IMR-90 (cell line): ENCODE measurements around the gene ZC3H15. TPM values are rescaled to one million over a fixed set of nuclear protein-coding genes. Genes with fewer than 3 reads are reported as not detected.

ENCODE experiments used
- ATAC-seq: fragments of 200-7000 bp; cut with Tn5 transposase; 2 replicates; pipeline ENCODE4 v1.9.1; 2020; ENCODE audit warnings: low read depth, mild to moderate bottlenecking, moderate library complexity
- BruUV-seq: library from RNA; stranded (reverse); fragments of 400-500 nt; replicated peaks from 2 replicates; lab custom pipeline; 2021; lab: Mats Ljungman, UMichigan
- CTCF ChIA-PET: fragments of 300-600 bp; formaldehyde crosslinking; extraction: SDS; loops from one replicate; lab custom pipeline; 2021; ENCODE audit warnings: antibody characterized with exemption; lab: Yijun Ruan, JAX
- POLR2A ChIA-PET: fragments of 300-600 bp; sonication (Branson Sonifier 250); formaldehyde crosslinking; loops from one replicate; lab custom pipeline; 2022; ENCODE audit warnings: antibody characterized with exemption; ENCODE audit not compliant: unreplicated experiment; lab: Charles Lee
- DNase-seq: peaks from one replicate; pipeline ENCODE4 v3.0.0; 2013
- H2AFZ ChIP-seq: replicated peaks from 2 replicates; pipeline ENCODE3; 2013; ENCODE audit warnings: low read length, mild to moderate bottlenecking; ENCODE audit not compliant: poor library complexity
- H2AK5ac ChIP-seq: 2 replicates; pipeline ENCODE4 v1.6.1; 2013; ENCODE audit warnings: low read depth, low read length, inconsistent platforms
- H2AK9ac ChIP-seq: replicated peaks from 2 replicates; pipeline ENCODE3; 2013; ENCODE audit warnings: mild to moderate bottlenecking, low read depth, low read length, moderate library complexity; ENCODE audit not compliant: poor library complexity
- H2BK120ac ChIP-seq: 2 replicates; pipeline ENCODE4 v1.6.1; 2013; ENCODE audit warnings: low read depth, low read length, inconsistent platforms
- H2BK15ac ChIP-seq: 3 replicates; pipeline ENCODE4 v1.6.1; 2013; ENCODE audit warnings: low read depth, low read length, inconsistent platforms
- H2BK20ac ChIP-seq: 2 replicates; pipeline ENCODE4 v1.6.1; 2013; ENCODE audit warnings: low read depth, mild to moderate bottlenecking, inconsistent platforms, low read length, moderate library complexity
- H2BK5ac ChIP-seq: 2 replicates; pipeline ENCODE4 v1.6.1; 2013; ENCODE audit warnings: mild to moderate bottlenecking, low read depth, low read length, inconsistent platforms; ENCODE audit not compliant: poor library complexity, severe bottlenecking
- H3K14ac ChIP-seq: replicated peaks from 2 replicates; pipeline ENCODE4 v1.6.1; 2013; ENCODE audit warnings: low read depth, low read length, inconsistent platforms
- H3K18ac ChIP-seq: 2 replicates; pipeline ENCODE4 v1.6.1; 2013; ENCODE audit warnings: low read depth, low read length, control low read depth
- H3K23ac ChIP-seq: 2 replicates; pipeline ENCODE4 v1.6.1; 2013; ENCODE audit warnings: low read depth, low read length, inconsistent platforms
- H3K27ac ChIP-seq: 2 replicates; pipeline ENCODE4 v1.5.1; 2013; ENCODE audit warnings: mild to moderate bottlenecking, control low read depth, low read length; ENCODE audit not compliant: insufficient read depth
- H3K27me3 ChIP-seq: 2 replicates; pipeline ENCODE4 v1.6.1; 2013; ENCODE audit warnings: low read length; ENCODE audit not compliant: control insufficient read depth, insufficient read depth
- H3K36me3 ChIP-seq: 2 replicates; pipeline ENCODE4 v1.6.1; 2013; ENCODE audit warnings: low read length, mixed read lengths; ENCODE audit not compliant: control insufficient read depth, insufficient read depth
- H3K4ac ChIP-seq: 2 replicates; pipeline ENCODE4 v1.6.1; 2013; ENCODE audit warnings: low read depth, low read length, inconsistent platforms
- H3K4me1 ChIP-seq: 2 replicates; pipeline ENCODE4 v1.6.1; 2013; ENCODE audit warnings: low read length, mixed read lengths; ENCODE audit not compliant: control insufficient read depth, insufficient read depth
- H3K4me2 ChIP-seq: 2 replicates; pipeline ENCODE4 v1.6.1; 2013; ENCODE audit warnings: low read depth, mild to moderate bottlenecking, control low read depth, low read length, moderate library complexity
- H3K4me3 ChIP-seq: 2 replicates; pipeline ENCODE4 v1.5.1; 2013; ENCODE audit warnings: low read depth, mild to moderate bottlenecking, control low read depth, low read length, moderate library complexity; ENCODE audit not compliant: insufficient read depth
- H3K56ac ChIP-seq: 2 replicates; pipeline ENCODE4 v1.6.1; 2013; ENCODE audit warnings: low read length, inconsistent platforms; ENCODE audit not compliant: insufficient read depth; ENCODE audit errors: extremely low read depth
- H3K79me1 ChIP-seq, 2 experiments: 2 replicates each; pipeline ENCODE4 v1.6.1; 2013; ENCODE audit warnings: low read length in 2 of 2, inconsistent platforms in 1 of 2, low read depth in 1 of 2
- H3K9ac ChIP-seq: 2 replicates; pipeline ENCODE4 v1.6.1; 2013; ENCODE audit warnings: low read depth, low read length, control low read depth
- H3K9me1 ChIP-seq: 2 replicates; pipeline ENCODE4 v1.6.1; 2013; ENCODE audit warnings: low read length, inconsistent platforms; ENCODE audit not compliant: insufficient read depth
- H3K9me3 ChIP-seq: 2 replicates; pipeline ENCODE4 v1.6.1; 2013; ENCODE audit warnings: low read length; ENCODE audit not compliant: control insufficient read depth, insufficient read depth
- H4K20me1 ChIP-seq: 2 replicates; pipeline ENCODE4 v1.6.1; 2013; ENCODE audit warnings: low read length, inconsistent platforms; ENCODE audit not compliant: insufficient read depth
- H4K5ac ChIP-seq: 2 replicates; pipeline ENCODE4 v1.6.1; 2013; ENCODE audit warnings: mild to moderate bottlenecking, low read depth, low read length, control low read depth
- H4K8ac ChIP-seq, 2 experiments: 2 replicates each; pipeline ENCODE4 v1.6.1; 2013; ENCODE audit warnings: low read depth in 2 of 2, low read length in 2 of 2, control low read depth in 1 of 2, inconsistent platforms in 1 of 2
- H4K91ac ChIP-seq: 2 replicates; pipeline ENCODE4 v1.6.1; 2013; ENCODE audit warnings: low read depth, low read length, inconsistent platforms; ENCODE audit not compliant: insufficient read depth
- MXI1 ChIP-seq: IDR thresholded peaks from 2 replicates; pipeline ENCODE4 v1.6.1; 2012; ENCODE audit warnings: low read depth, mild to moderate bottlenecking, low read length, moderate library complexity, borderline replicate concordance
- RCOR1 ChIP-seq: IDR thresholded peaks from 2 replicates; pipeline ENCODE4 v1.6.1; 2012; ENCODE audit warnings: mild to moderate bottlenecking, low read length, improper control_type of control experiment; ENCODE audit not compliant: insufficient replicate concordance
- WGBS, 2 experiments: methylation state at CpG; one replicate each; pipeline versions ENCODE4 v1.1.5 to v1.1.7; 2013; ENCODE audit warnings: missing lambda C conversion rate in 2 of 2; ENCODE audit not compliant: insufficient read length in 1 of 2; ENCODE audit errors: extremely low coverage in 2 of 2; 5-methylcytosine and 5-hydroxymethylcytosine counted together
- dilution Hi-C: fragments of 300-500 bp; cut with HindIII; formaldehyde crosslinking; loops from one replicate; pipeline ENCODE4 v1.14.3; 2018; ENCODE audit warnings: low sequenced_read_pairs; ENCODE audit not compliant: unreplicated experiment
- in situ Hi-C: fragments of 300-500 bp; cut with MboI; formaldehyde crosslinking; loops from 3 replicates; pipeline ENCODE4 v1.14.3; 2019; ENCODE audit warnings: low sequenced_read_pairs, inconsistent platforms, mixed read lengths
- intact Hi-C: fragments of 100-400 bp; cut with micrococcal nuclease; formaldehyde crosslinking; loops from 2 replicates; pipeline ENCODE4 v1.10.0; 2022
- polyA plus RNA-seq, 3 experiments: library from polyadenylated mRNA; depleted of rRNA; stranded (reverse); fragments of >200 nt; gene quantifications; 2 replicates each; pipeline ENCODE4 v1.2.3, GENCODE V29; 2012; ENCODE audit warnings: low replicate concordance in 1 of 3
- total RNA-seq: library from RNA; depleted of rRNA; stranded (reverse); fragments of >200 nt; gene quantifications from 2 replicates; pipeline ENCODE4 v1.2.3, GENCODE V29; 2012
- TF ChIP-seq, protein P1 (sequence below): fragments of 150-350 bp; IDR thresholded peaks from 2 replicates; pipeline ENCODE4 v1.6.1; 2017; ENCODE audit warnings: mild to moderate bottlenecking, antibody characterized with exemption, low read length, low read depth

Gene ZC3H15
- total and polyA plus RNA-seq, 2 of the 4 experiments (the other 2 are of a cell fraction), result 22.9 to 47.4 TPM

DNA sequence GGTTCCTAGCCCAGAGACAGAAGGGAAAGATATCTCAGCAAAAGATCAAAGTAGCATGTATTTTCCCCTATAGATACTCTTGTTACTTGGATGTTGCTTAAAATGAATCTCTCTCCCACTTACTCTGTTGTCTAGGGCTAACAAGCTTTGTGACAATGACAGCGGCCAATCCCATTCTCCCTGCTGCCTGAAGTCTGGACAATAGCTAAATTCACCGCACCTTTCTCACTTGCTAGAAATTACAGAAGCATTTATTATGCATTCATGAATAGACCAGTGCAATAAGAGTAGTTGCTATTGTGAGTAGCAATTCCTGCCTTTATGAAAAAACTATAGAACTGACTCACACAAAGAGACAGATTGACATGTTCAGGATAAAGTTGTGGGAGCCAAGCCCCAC lies 42.2 kb upstream of the ZC3H15 start:
- in situ Hi-C loops (no loop called here), intact Hi-C loops (no loop called here), dilution Hi-C loops (no loop called here)
- H2BK20ac ChIP-seq, result no peak overlapping the region
- no peak overlapping the region for H4K8ac ChIP-seq
- no peak overlapping the region for H2AK5ac ChIP-seq
- H4K5ac ChIP-seq, result no peak overlapping the region
- no peak overlapping the region for H3K4me3 ChIP-seq
- H3K9me1 ChIP-seq, result no peaks in the 10 kb centered on the region; the same call in 1 of the 2 replicates
- no peak overlapping the region for H3K56ac ChIP-seq
- H3K4me1 ChIP-seq, result no peaks in the 10 kb centered on the region
- H4K20me1 ChIP-seq, result no peaks in the 10 kb centered on the region
- WGBS, 2 experiments, result no CpG with 5 or more reads among the region's 2 CpGs
- no peaks in the 10 kb centered on the region for H3K27me3 ChIP-seq
- H3K18ac ChIP-seq, result no peak overlapping the region
- BruUV-seq, result no TSS peak
- ChIA-PET CTCF (no interaction called here), POLR2A (no interaction called here)
- H3K4me2 ChIP-seq, result no peak overlapping the region
- no peak overlapping the region for H2AFZ ChIP-seq
- no peak overlapping the region for H4K91ac ChIP-seq
- DNase-seq (no peak), ATAC-seq (no peak)
- no peak overlapping the region for H2AK9ac ChIP-seq
- no peak overlapping the region for H3K14ac ChIP-seq
- H3K9me3 ChIP-seq, result no peaks in the 10 kb centered on the region
- H2BK5ac ChIP-seq, result no peak overlapping the region
- H3K9ac ChIP-seq, result no peak overlapping the region
- no peaks in the 10 kb centered on the region for H3K79me1 ChIP-seq
- no peak overlapping the region for H2BK120ac ChIP-seq
- no peaks in the 10 kb centered on the region for H3K36me3 ChIP-seq
- no peak overlapping the region for H3K4ac ChIP-seq
- TF ChIP-seq, protein P1, sequence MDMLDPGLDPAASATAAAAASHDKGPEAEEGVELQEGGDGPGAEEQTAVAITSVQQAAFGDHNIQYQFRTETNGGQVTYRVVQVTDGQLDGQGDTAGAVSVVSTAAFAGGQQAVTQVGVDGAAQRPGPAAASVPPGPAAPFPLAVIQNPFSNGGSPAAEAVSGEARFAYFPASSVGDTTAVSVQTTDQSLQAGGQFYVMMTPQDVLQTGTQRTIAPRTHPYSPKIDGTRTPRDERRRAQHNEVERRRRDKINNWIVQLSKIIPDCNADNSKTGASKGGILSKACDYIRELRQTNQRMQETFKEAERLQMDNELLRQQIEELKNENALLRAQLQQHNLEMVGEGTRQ, result no peak
- TF ChIP-seq RCOR1 (no peak), MXI1 (no peak)
- H2BK15ac ChIP-seq, result no peak overlapping the region
- no peak overlapping the region for H3K27ac ChIP-seq
- no peak overlapping the region for H3K23ac ChIP-seq
